Tibial nerve (tissue), 4 donors: ENCODE measurements around the gene MAMLD1.

Source experiments
- CTCF ChIP-seq, 5 experiments: fragments of 200-600 bp in 3 of 5; fragments of 450-650 bp in 2 of 5; sonication (generic) in 3 of 5; IDR thresholded peaks; one replicate each; pipeline ENCODE4 v1.5.1; 2016 to 2019; ENCODE audit warnings: antibody characterized with exemption in 5 of 5, mild to moderate bottlenecking in 3 of 5, moderate library complexity in 2 of 5
- EP300 ChIP-seq, 2 donors: sonication (generic); formaldehyde crosslinking; IDR thresholded peaks; one replicate each; pipeline ENCODE4 v1.6.1; 2017; ENCODE audit warnings: antibody characterized with exemption in 2 of 2, mild to moderate bottlenecking in 1 of 2
- POLR2A ChIP-seq, 2 donors: fragments of 450-650 bp; IDR thresholded peaks; one replicate each; pipeline ENCODE4 v1.6.1; 2017; ENCODE audit warnings: antibody characterized with exemption in 2 of 2, mild to moderate bottlenecking in 2 of 2, moderate library complexity in 2 of 2

GRCh38 chrX:150372756-150373155 lies 9.6 kb downstream of the MAMLD1 start:
- no peak for TF ChIP-seq CTCF (IDR thresholded peaks at IDR 0.05)
- TF ChIP-seq EP300 (IDR thresholded peaks at IDR 0.05): no peak
- no peak for TF ChIP-seq POLR2A (IDR thresholded peaks at IDR 0.05)
